Kidney (tissue), 22 donors: ENCODE results near the gene PPP1R37. TPM values are rescaled to one million over a fixed set of nuclear protein-coding genes. Genes with fewer than 3 reads are reported as not detected.

ENCODE experiments used
- DNase-seq, 5 donors: peaks; one replicate each; pipeline ENCODE4 v3.0.0-alpha.2; 2013 to 2020
- FAIRE-seq: peaks from 2 replicates; lab custom pipeline; 2012; peaks lifted over from hg19 to GRCh38; lab: Jason Lieb, UNC
- H3K27ac ChIP-seq, 2 donors: one replicate each; pipeline ENCODE4 v1.7.0; 2013; ENCODE audit warnings: low read depth in 2 of 2, low read length in 2 of 2, inconsistent platforms in 1 of 2
- H3K27me3 ChIP-seq: one replicate; pipeline ENCODE4 v1.7.1; 2013; ENCODE audit warnings: low read length, inconsistent platforms; ENCODE audit not compliant: control insufficient read depth, insufficient read depth
- H3K36me3 ChIP-seq, 3 donors: one replicate each; pipeline versions ENCODE4 v1.7.0 to v1.7.1; 2013; ENCODE audit warnings: low read length in 3 of 3, control low read depth in 1 of 3, inconsistent platforms in 1 of 3; ENCODE audit not compliant: insufficient read depth in 3 of 3, control insufficient read depth in 2 of 3
- H3K4me1 ChIP-seq, 3 donors: one replicate each; pipeline versions ENCODE4 v1.7.0 to v1.7.1; 2013; ENCODE audit warnings: low read length in 3 of 3, inconsistent platforms in 1 of 3, low read depth in 1 of 3; ENCODE audit not compliant: control insufficient read depth in 2 of 3, insufficient read depth in 2 of 3
- H3K4me3 ChIP-seq, 3 donors: one replicate each; pipeline versions ENCODE4 v1.7.0 to v1.8.1; 2013; ENCODE audit warnings: low read length in 3 of 3, control low read depth in 1 of 3, inconsistent platforms in 1 of 3
- H3K9ac ChIP-seq, 3 donors: one replicate each; pipeline versions ENCODE4 v1.7.0 to v1.7.1; 2013; ENCODE audit warnings: low read length in 3 of 3, control low read depth in 1 of 3, inconsistent platforms in 1 of 3
- H3K9me3 ChIP-seq, 3 donors: one replicate each; pipeline versions ENCODE4 v1.7.0 to v1.7.1; 2013; ENCODE audit warnings: low read length in 3 of 3, control low read depth in 1 of 3, inconsistent platforms in 1 of 3; ENCODE audit not compliant: control insufficient read depth in 2 of 3, insufficient read depth in 1 of 3
- CTCF ChIP-seq: IDR thresholded peaks from 3 replicates; pipeline ENCODE4 v1.5.1; 2012; ENCODE audit warnings: mild to moderate bottlenecking, moderate library complexity, borderline replicate concordance; ENCODE audit not compliant: insufficient read depth; ENCODE audit errors: extremely low read depth
- intact Hi-C: fragments of 100-400 bp; cut with DNase I; formaldehyde crosslinking; loops from one replicate; pipeline ENCODE4 v1.11.1; 2022
- long read RNA-seq, 10 donors: library from polyadenylated mRNA in 1 of 10; unstranded in 1 of 10; transcript quantifications; one replicate each; pipeline ENCODE4 v2.0.0 and lab custom pipeline, GENCODE V29; 2021 to 2026
- polyA plus RNA-seq: library from polyadenylated mRNA; stranded (reverse); fragments of 350-450 nt; fragmentation: Illumina TruSeq; extraction: RNeasy Lipid Tissue Mini Kit (QIAGEN cat#74804); gene quantifications from one replicate; pipeline ENCODE4 v1.2.3, GENCODE V29; 2014; ENCODE audit warnings: low read depth, low replicate concordance; ENCODE audit not compliant: insufficient read depth
- total RNA-seq: library from RNA; stranded (reverse); fragmentation: NEBNext Ultra II Directional; extraction: Animal tissue kit (Norgen Biotek cat#: 25700); gene quantifications from one replicate; pipeline ENCODE4 v1.2.1, GENCODE V29; 2021
- donor health status: control.
- donor health status: control.
- donor health status: control.
- donor health status: control.
- donor health status: control.
- donor health status: DM: yes; HTN: yes; CAD: no.
- donor health status: Normal renal cell carcinoma (clear cell type).

The PPP1R37 gene
- total RNA-seq (33.0 TPM), polyA plus RNA-seq (21.6 TPM)
- long read RNA-seq, donor 1, transcript PPP1R37-201 (13 exons, 3,163 nt), result major isoform, 8 of 9 reads
- long read RNA-seq, donor 1, partial matches to known transcripts, result 0 of 9 reads
- long read RNA-seq, donor 1, other reads (novel, unspliced or antisense), result 0 of 9 reads
- long read RNA-seq, donor 2, partial matches to known transcripts, result 5 of 10 reads
- long read RNA-seq, donor 2, other reads (novel, unspliced or antisense), result 0 of 10 reads
- long read RNA-seq, donor 3, transcript PPP1R37-201 (13 exons, 3,163 nt), result major isoform, 11 of 13 reads
- long read RNA-seq, donor 3, partial matches to known transcripts, result 0 of 13 reads
- long read RNA-seq, donor 3, other reads (novel, unspliced or antisense), result 0 of 13 reads
- long read RNA-seq, donor 4, partial matches to known transcripts, result 0 of 6 reads
- long read RNA-seq, donor 4, other reads (novel, unspliced or antisense), result 0 of 6 reads
- long read RNA-seq, donor 5, partial matches to known transcripts, result 0 of 1 reads
- long read RNA-seq, donor 5, other reads (novel, unspliced or antisense), result 0 of 1 reads
- long read RNA-seq, donor 6, transcript PPP1R37-201 (13 exons, 3,163 nt), result major isoform, 7 of 11 reads
- long read RNA-seq, donor 6, partial matches to known transcripts, result 0 of 11 reads
- long read RNA-seq, donor 6, other reads (novel, unspliced or antisense), result 0 of 11 reads
- long read RNA-seq, donor 7, transcript PPP1R37-201 (13 exons, 3,163 nt), result major isoform, 6 of 23 reads
- long read RNA-seq, donor 7, partial matches to known transcripts, result 13 of 23 reads
- long read RNA-seq, donor 7, other reads (novel, unspliced or antisense), result 4 of 23 reads
- long read RNA-seq, donor 8, partial matches to known transcripts, result 0 of 5 reads
- long read RNA-seq, donor 8, other reads (novel, unspliced or antisense), result 0 of 5 reads
- long read RNA-seq, donor 9, transcript PPP1R37-201 (13 exons, 3,163 nt), result minor isoform, 5 of 11 reads
- long read RNA-seq, donor 9, transcript PPP1R37-204 (3 exons, 1,719 nt), result major isoform, 6 of 11 reads
- long read RNA-seq, donor 9, partial matches to known transcripts, result 0 of 11 reads
- long read RNA-seq, donor 9, other reads (novel, unspliced or antisense), result 0 of 11 reads
- long read RNA-seq, donor 10, partial matches to known transcripts, result 19 of 24 reads
- long read RNA-seq, donor 10, other reads (novel, unspliced or antisense), result 0 of 24 reads

DNA sequence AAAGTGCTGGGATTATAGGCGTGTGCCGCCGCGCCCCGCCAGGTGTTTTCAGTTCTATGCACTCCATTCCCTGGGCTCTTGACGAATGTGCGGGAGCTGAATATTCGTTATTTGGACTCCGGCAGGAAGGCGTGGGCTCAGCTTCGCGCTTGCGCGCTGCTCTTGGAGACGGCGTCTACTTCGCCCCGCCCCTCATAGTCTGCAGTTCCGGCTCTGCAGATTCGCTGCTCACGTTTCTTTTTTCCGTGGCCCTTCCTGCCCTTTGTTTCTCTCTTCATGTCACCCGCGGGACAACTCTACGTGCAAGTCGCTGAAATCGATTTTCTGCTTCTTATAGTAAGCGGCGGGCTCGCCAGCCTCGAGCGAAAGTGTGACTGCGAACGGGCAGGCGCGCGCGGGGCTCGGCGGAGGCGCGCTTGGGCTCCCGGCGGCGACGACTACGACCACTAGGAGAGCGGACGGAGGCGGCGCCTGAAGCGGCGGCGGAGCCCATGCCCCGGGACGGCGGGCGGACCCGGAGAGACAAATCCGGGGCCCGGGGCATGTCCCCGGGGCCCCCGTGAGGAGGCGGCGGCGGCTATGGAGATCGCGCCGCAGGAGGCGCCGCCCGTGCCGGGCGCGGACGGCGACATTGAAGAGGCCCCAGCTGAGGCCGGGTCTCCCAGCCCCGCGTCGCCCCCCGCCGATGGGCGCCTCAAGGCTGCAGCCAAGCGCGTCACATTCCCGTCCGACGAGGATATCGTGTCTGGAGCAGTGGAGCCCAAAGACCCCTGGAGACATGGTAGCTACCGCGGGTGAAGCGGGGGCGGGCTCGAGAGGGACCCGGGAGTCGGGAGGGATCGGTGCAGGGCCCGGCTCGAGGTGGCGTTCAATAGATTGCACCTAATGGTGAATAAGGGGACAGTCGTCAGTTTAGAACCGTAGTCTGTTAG lies at the start of gene PPP1R37:
Gene PPP1R37, plus strand, starts transcription at position 433 of the 932 bp plus-strand sequence. Its CDS starts 147 bp downstream, at position 580.
- Histone ChIP-seq H3K9ac (peak within 1 kb of the TSS; percentile 77 to 91 (median 90)), H3K27ac (peak within 1 kb of the TSS; percentile 96 to 98), H3K9me3 (no peaks in the 10 kb centered on the region), H3K27me3 (no peaks in the 10 kb centered on the region), H3K4me3 (peak within 1 kb of the TSS; percentile 77 to 93 (median 82)), H3K36me3 (peaks cover 0 to 7% (median 0%) of the 10 kb centered on the region in 3 donors), H3K4me1 (peaks cover 2 to 36% (median 35%) of the 10 kb centered on the region in 3 donors)
- no peak for FAIRE-seq
- peak; percentile 25 for TF ChIP-seq CTCF
- intact Hi-C loops, result no loop called here
- DNase-seq, result peak; percentile 96 to 99 (median 98)

- peaks cover 0 to 8% (median 0%) of the 10 kb centered on the region in 3 donors for H3K4me1 ChIP-seq
- H3K4me3 ChIP-seq, result no peak overlapping the region
- H3K9me3 ChIP-seq, result no peaks in the 10 kb centered on the region
- intact Hi-C loops, result no loop called here
- TF ChIP-seq CTCF, result no peak
- FAIRE-seq (no peak), DNase-seq (no peak)
- H3K9ac ChIP-seq, result no peak overlapping the region
- peaks cover 2 to 37% (median 27%) of the 10 kb centered on the region in 3 donors for H3K36me3 ChIP-seq
- H3K27me3 ChIP-seq, result no peaks in the 10 kb centered on the region
- no peak overlapping the region for H3K27ac ChIP-seq
These were observed 47.2 kb upstream of the PPP1R37 start for GRCh38 chr19:45045671-45046353.
